PFSK-1 (cell line): Measurements from ENCODE around the gene CEP112.

Experiments used
- REST ChIP-seq, 2 experiments: IDR thresholded peaks; 2 replicates each; pipeline versions ENCODE4 v1.6.1 to v1.8.0; 2011 to 2012; ENCODE audit warnings: low read depth in 2 of 2, low read length in 2 of 2, control low read depth in 1 of 2, inconsistent platforms in 1 of 2, mild to moderate bottlenecking in 1 of 2, moderate library complexity in 1 of 2; ENCODE audit not compliant: insufficient read depth in 1 of 2
- SIN3A ChIP-seq: IDR thresholded peaks from 2 replicates; pipeline ENCODE4 v1.6.1; 2012; ENCODE audit warnings: mild to moderate bottlenecking, low read length, moderate library complexity, borderline replicate concordance; ENCODE audit not compliant: insufficient read depth

GRCh38 chr17:66175892-66176291 is 16.0 kb downstream of the CEP112 start:
- TF ChIP-seq REST (IDR thresholded peaks at IDR 0.05; ENCODE audit: insufficient read depth in 1 of 2, low read depth in 2 of 2, low read length in 2 of 2) (no peak), SIN3A (no peak)
